ENCODE measurements around the gene BRINP2. TPM values are rescaled to one million over a fixed set of nuclear protein-coding genes. Genes with fewer than 3 reads are reported as not detected.
A peak's percentile ranks its signal among the peaks of the same experiment; 100 is the strongest.

The BRINP2 gene
- total RNA-seq, 1 experiment from 2014 or later: not detected

DNA sequence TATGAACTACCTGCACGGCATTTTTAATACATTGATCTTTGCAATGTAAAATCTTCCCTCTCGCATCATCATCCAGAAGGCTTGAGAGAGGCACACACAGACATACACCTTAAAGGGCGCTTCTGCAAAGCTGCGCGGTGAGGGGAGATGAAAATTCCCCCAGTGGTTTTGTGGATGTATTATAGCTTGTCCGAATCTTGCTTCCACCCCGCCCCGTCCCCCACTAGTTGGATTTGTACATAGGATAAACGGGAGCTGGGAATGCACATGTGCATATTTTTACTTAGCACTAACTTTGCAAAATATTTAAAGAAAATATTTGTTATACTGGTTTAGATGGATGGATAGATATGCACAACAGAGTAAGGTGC is 5.7 kb upstream of the BRINP2 start:
- ChIA-PET POLR2A (no interaction called here), CTCF (interaction anchor here (0.5 to 5.5 kb wide), 8 partner anchors 17 to 790 kb away, joined by 3 to 34 read pairs (median 4); no protein-coding TSS in a partner anchor)
- Mint-ChIP-seq H3K36me3 (ENCODE audit: insufficient read depth, unreplicated experiment) (no peaks in the 10 kb centered on the region), H3K27ac (ENCODE audit: low read depth, unreplicated experiment) (no peak overlapping the region), H3K9me3 (ENCODE audit: unreplicated experiment) (no peaks in the 10 kb centered on the region), H3K27me3 (ENCODE audit: insufficient read depth, unreplicated experiment) (peaks cover 48% of the 10 kb centered on the region), H3K4me3 (ENCODE audit: unreplicated experiment) (no peak overlapping the region), H3K4me1 (ENCODE audit: insufficient read depth, unreplicated experiment) (peaks cover 5% of the 10 kb centered on the region)
- BruUV-seq (replicated peaks): no TSS peak
- no peak for DNase-seq (ENCODE audit: unreplicated experiment)
- no peak for TF ChIP-seq CTCF (IDR thresholded peaks at IDR 0.05; ENCODE audit: unreplicated experiment)
- intact Hi-C loops (cut with micrococcal nuclease): no loop called here

- no peaks in the 10 kb centered on the region for H3K4me1 Mint-ChIP-seq (ENCODE audit: insufficient read depth, unreplicated experiment)
- ChIA-PET CTCF (interaction anchor here (0.6 to 1.3 kb wide), 3 partner anchors 12 to 757 kb away, joined by 3 to 5 read pairs (median 4); no protein-coding TSS in a partner anchor), POLR2A (no interaction called here)
- intact Hi-C loops (cut with micrococcal nuclease): no loop called here
- no peak overlapping the region for H3K4me3 Mint-ChIP-seq (ENCODE audit: unreplicated experiment)
- no peak for TF ChIP-seq CTCF (IDR thresholded peaks at IDR 0.05; ENCODE audit: unreplicated experiment)
- H3K27ac Mint-ChIP-seq (ENCODE audit: low read depth, unreplicated experiment): no peak overlapping the region
- no peaks in the 10 kb centered on the region for H3K36me3 Mint-ChIP-seq (ENCODE audit: insufficient read depth, unreplicated experiment)
- peaks cover 35% of the 10 kb centered on the region for H3K27me3 Mint-ChIP-seq (ENCODE audit: insufficient read depth, unreplicated experiment)
- DNase-seq (ENCODE audit: unreplicated experiment): peak; percentile 18
- no peaks in the 10 kb centered on the region for H3K9me3 Mint-ChIP-seq (ENCODE audit: unreplicated experiment)
- no TSS peak for BruUV-seq (replicated peaks)
Observed at GRCh38 chr1:177171536-177172123, 872 bp downstream of the BRINP2 start.

DNA sequence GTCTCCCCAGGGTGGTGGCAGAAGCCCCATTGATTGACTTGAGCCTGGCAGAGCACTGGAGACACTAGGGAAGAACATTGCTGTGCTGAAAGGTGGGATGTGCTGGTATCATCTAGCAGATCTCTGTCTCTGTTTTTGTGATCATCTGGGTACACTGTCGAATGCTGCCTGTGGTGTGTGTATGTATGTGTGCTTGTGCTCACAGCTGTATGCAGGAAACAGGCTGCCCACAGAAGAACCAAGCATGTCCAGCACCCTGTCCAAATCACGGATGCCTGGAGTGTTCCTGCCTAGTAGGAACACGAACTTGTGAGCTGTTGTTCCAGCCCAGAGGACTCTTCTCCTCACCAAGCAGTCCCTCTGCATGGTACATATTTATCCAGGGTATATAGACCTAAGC is 1.5 kb downstream of the BRINP2 start:
- Mint-ChIP-seq H3K36me3 (ENCODE audit: insufficient read depth, unreplicated experiment) (no peaks in the 10 kb centered on the region), H3K4me1 (ENCODE audit: insufficient read depth, unreplicated experiment) (no peaks in the 10 kb centered on the region), H3K27ac (ENCODE audit: low read depth, unreplicated experiment) (no peak overlapping the region), H3K9me3 (ENCODE audit: unreplicated experiment) (no peaks in the 10 kb centered on the region), H3K27me3 (ENCODE audit: insufficient read depth, unreplicated experiment) (peaks cover 41% of the 10 kb centered on the region), H3K4me3 (ENCODE audit: unreplicated experiment) (no peak overlapping the region)
- CTCF ChIA-PET: interaction anchor here (0.6 to 1.4 kb wide), 9 partner anchors 10 to 757 kb away, joined by 3 to 6 read pairs (median 3); no protein-coding TSS in a partner anchor
- POLR2A ChIA-PET: no interaction called here
- DNase-seq (ENCODE audit: unreplicated experiment): no peak
- intact Hi-C loops (cut with micrococcal nuclease): no loop called here
- TF ChIP-seq CTCF (IDR thresholded peaks at IDR 0.05; ENCODE audit: unreplicated experiment): no peak
- BruUV-seq (replicated peaks): no TSS peak

DNA sequence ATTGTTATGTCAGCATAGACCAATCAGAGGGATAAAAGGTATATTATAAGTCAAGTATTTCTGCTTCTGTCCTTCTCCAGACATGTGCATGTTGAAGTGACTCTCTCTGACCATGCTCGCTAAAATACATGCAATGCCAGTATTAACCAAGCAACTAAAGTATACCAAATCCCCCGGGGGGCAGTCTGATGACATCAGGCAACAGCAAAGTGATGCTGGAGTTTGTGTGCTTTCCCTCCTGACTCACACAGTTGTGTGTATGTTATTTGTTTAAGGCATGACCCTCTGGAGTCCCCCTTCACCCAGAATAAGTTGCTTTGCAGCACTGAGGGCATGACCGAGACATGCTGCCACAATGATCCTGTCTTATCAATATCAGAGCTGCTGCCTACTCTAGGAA is 2.1 kb downstream of the BRINP2 start:
- ChIA-PET CTCF (interaction anchor here (0.6 to 1.4 kb wide), 7 partner anchors 9 to 867 kb away, joined by 3 to 6 read pairs (median 3); no protein-coding TSS in a partner anchor), POLR2A (no interaction called here)
- Mint-ChIP-seq H3K36me3 (ENCODE audit: insufficient read depth, unreplicated experiment) (no peaks in the 10 kb centered on the region), H3K4me3 (ENCODE audit: unreplicated experiment) (no peak overlapping the region), H3K9me3 (ENCODE audit: unreplicated experiment) (no peaks in the 10 kb centered on the region), H3K27ac (ENCODE audit: low read depth, unreplicated experiment) (no peak overlapping the region), H3K27me3 (ENCODE audit: insufficient read depth, unreplicated experiment) (peaks cover 47% of the 10 kb centered on the region), H3K4me1 (ENCODE audit: insufficient read depth, unreplicated experiment) (no peaks in the 10 kb centered on the region)
- no peak for TF ChIP-seq CTCF (IDR thresholded peaks at IDR 0.05; ENCODE audit: unreplicated experiment)
- intact Hi-C loops (cut with micrococcal nuclease): no loop called here
- BruUV-seq (replicated peaks): no TSS peak
- DNase-seq (ENCODE audit: unreplicated experiment): no peak

All from MCF 10A (cell line).